Nephron progenitor cell (in vitro differentiated cells): ENCODE results near the gene ZNG1B.
"Not testable (repeated sequence)": the region's sequence is repeated elsewhere in the genome, so short reads cannot be mapped to it uniquely, and the experiment has no call there.

Experiments
- DNase-seq: peaks from one replicate; pipeline ENCODE4 v3.0.0; 2021
- H3K27ac Mint-ChIP-seq: 2 replicates; pipeline ENCODE4 v1.8.0; 2021; ENCODE audit warnings: mild to moderate bottlenecking, moderate library complexity, mixed read lengths
- H3K27me3 Mint-ChIP-seq: 2 replicates; pipeline ENCODE4 v1.8.0; 2021; ENCODE audit warnings: mild to moderate bottlenecking, low read depth, mixed read lengths; ENCODE audit not compliant: poor library complexity
- H3K36me3 Mint-ChIP-seq: 2 replicates; pipeline ENCODE4 v1.8.0; 2021; ENCODE audit warnings: low read depth, mixed read lengths
- H3K4me1 Mint-ChIP-seq: 2 replicates; pipeline ENCODE4 v1.8.0; 2021; ENCODE audit warnings: mixed read lengths
- H3K4me3 Mint-ChIP-seq: 2 replicates; pipeline ENCODE4 v1.8.0; 2021; ENCODE audit warnings: mild to moderate bottlenecking, moderate library complexity, mixed read lengths
- H3K9me3 Mint-ChIP-seq: 2 replicates; pipeline ENCODE4 v1.8.0; 2021; ENCODE audit warnings: mild to moderate bottlenecking, moderate library complexity, mixed read lengths
- TF ChIP-seq, protein P1 (sequence below): fragments of 200-600 bp; sonication (generic); IDR thresholded peaks from 2 replicates; pipeline ENCODE4 v1.5.0; 2021; ENCODE audit warnings: antibody characterized with exemption

Gene ZNG1B

DNA sequence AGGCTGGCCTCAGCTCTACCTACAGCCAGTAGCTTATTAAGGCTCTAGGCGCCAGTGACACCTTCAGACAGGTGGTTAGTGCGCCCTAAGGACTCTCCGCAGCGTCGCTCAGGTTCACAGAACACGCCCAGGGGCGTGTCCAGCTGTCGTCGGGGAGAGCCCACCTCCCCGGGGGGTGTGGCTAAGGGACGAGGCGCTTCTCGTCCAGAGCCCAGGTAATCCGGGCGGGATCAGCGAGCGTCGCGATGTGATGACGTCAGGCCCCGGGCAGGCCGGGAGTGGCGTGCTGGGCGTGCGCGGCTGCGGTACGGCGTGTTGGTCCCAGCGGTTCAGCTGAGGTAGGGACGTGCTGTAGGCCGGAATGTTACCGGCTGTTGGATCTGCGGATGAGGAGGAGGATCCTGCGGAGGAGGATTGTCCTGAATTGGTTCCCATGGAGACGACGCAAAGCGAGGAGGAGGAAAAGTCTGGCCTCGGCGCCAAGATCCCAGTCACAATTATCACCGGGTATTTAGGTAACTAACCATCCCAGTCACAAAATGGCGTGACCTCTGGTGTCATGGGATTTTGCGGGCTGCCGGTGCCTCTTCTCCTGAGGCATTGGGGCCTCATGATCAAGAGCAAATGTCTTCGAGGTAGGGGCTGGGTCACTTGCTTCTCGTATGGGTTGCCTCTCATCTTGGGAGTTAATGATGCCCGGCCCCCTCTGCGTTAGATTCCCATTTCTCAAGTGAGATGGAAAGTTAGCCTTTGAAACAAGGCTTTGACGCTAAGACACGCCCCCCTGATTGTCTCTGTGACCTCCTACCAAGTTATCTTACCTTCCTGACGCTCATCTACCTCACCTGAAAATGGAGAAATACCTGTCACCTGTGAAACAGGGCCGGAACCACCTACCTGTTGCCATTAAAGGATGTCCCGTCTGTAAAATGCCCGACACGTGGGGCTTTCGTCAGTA is at the start of gene ZNG1B:
Gene ZNG1B (plus strand): TSS at position 184 of the 958 bp plus-strand sequence. CDS start 178 bp downstream, at position 362.
- not testable (repeated sequence) for H3K4me1 Mint-ChIP-seq, H3K9me3 Mint-ChIP-seq, H3K36me3 Mint-ChIP-seq
- H3K27ac Mint-ChIP-seq = peak within 1 kb of the TSS; percentile 98
- H3K4me3 Mint-ChIP-seq = peak within 1 kb of the TSS; percentile 93
- H3K27me3 Mint-ChIP-seq = peaks cover 15% of the 10 kb centered on the region
- DNase-seq = peak; percentile 63

DNA sequence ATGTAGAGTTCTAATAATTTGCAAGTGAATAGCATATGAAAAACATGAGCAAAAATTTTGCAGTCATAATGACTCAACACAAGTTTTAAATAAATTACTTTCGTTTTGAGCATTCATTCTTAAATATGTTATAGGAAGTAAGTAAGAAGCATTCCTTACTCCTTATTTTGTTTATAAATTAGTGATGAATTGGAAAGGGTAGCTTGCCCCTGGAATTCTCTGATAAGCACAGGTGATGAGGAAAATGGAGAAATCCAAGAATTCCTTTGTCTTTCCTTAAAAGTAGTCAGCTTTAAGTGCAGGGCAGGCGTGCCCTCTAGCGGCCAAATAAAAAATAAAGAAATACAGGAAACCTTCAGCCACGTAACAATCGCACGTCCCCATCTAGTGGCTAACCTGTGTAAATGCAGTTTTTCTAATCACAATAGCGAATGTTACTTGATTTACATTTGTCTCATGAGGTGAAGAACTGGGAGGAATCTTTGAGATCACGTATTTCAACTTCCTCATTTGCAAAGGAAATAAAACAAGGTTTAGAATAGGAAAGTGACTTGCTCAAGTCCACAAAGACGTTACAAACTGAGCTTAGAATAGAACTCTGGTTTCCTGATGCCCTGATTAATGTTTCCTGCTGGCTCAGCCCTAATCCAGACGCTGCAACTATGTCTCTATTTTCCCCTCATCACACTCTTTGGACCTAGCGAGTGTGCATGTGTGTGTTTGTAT is 47.2 kb upstream of the ZNG1B start:
- Mint-ChIP-seq H3K27me3 (peaks cover 36% of the 10 kb centered on the region), H3K36me3 (peaks cover 5% of the 10 kb centered on the region), H3K4me1 (peaks cover 3% of the 10 kb centered on the region), H3K27ac (no peak overlapping the region), H3K4me3 (no peak overlapping the region), H3K9me3 (peaks cover 15% of the 10 kb centered on the region)
- TF ChIP-seq, protein P1, sequence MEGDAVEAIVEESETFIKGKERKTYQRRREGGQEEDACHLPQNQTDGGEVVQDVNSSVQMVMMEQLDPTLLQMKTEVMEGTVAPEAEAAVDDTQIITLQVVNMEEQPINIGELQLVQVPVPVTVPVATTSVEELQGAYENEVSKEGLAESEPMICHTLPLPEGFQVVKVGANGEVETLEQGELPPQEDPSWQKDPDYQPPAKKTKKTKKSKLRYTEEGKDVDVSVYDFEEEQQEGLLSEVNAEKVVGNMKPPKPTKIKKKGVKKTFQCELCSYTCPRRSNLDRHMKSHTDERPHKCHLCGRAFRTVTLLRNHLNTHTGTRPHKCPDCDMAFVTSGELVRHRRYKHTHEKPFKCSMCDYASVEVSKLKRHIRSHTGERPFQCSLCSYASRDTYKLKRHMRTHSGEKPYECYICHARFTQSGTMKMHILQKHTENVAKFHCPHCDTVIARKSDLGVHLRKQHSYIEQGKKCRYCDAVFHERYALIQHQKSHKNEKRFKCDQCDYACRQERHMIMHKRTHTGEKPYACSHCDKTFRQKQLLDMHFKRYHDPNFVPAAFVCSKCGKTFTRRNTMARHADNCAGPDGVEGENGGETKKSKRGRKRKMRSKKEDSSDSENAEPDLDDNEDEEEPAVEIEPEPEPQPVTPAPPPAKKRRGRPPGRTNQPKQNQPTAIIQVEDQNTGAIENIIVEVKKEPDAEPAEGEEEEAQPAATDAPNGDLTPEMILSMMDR = peak; percentile 100
- DNase-seq = peak; percentile 74

DNA sequence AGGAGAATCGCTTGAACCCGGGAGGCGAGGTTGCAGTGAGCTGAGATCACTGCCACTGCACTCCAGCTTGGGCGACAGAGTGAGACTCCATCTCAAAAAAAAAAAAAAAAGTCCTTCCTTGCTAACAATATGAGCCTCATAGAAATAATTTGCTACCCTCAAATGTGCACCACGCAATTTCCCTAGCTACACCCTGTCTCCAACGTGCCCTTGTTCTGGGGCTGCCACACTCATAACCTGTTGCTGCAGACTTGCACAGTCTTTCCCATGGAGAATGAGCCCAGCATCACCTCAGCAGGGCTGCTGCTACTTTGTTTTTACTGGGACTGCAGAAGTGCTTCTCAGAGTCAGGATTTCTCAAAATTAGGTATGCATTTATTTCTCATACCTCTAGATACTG is 46.4 kb upstream of the ZNG1B start:
- Mint-ChIP-seq H3K9me3 (peaks cover 18% of the 10 kb centered on the region), H3K4me1 (peaks cover 3% of the 10 kb centered on the region), H3K4me3 (no peak overlapping the region), H3K27me3 (peaks cover 28% of the 10 kb centered on the region), H3K36me3 (peaks cover 5% of the 10 kb centered on the region), H3K27ac (no peak overlapping the region)
- TF ChIP-seq, protein P1 = no peak
- DNase-seq = no peak

DNA sequence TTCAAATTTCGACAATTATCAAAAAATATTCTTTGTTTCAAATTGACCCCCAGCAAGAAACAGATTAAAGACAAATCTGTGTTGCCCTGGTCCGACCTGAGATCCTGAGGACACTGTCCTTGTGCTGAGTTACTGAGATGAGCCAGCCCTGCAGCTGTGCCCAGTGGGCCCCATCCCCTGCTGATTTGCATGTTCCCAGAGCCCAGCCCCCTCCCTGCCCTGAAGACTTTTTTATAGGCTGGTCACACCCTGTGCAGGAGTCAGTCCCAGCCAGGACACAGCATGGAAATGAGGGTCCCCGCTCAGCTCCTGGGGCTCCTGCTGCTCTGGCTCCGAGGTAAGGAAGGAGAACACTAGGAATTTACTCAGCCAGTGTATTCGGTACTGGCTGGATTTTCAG is 31.4 kb upstream of the ZNG1B start:
- peak; percentile 38 for DNase-seq
- H3K27ac Mint-ChIP-seq = no peak overlapping the region
- H3K36me3 Mint-ChIP-seq = no peaks in the 10 kb centered on the region
- TF ChIP-seq, protein P1 = no peak
- H3K4me1 Mint-ChIP-seq = peaks cover 10% of the 10 kb centered on the region
- peak overlapping the region; percentile 24 for H3K4me3 Mint-ChIP-seq
- H3K9me3 Mint-ChIP-seq = peaks cover 5% of the 10 kb centered on the region
- peaks cover 45% of the 10 kb centered on the region for H3K27me3 Mint-ChIP-seq

DNA sequence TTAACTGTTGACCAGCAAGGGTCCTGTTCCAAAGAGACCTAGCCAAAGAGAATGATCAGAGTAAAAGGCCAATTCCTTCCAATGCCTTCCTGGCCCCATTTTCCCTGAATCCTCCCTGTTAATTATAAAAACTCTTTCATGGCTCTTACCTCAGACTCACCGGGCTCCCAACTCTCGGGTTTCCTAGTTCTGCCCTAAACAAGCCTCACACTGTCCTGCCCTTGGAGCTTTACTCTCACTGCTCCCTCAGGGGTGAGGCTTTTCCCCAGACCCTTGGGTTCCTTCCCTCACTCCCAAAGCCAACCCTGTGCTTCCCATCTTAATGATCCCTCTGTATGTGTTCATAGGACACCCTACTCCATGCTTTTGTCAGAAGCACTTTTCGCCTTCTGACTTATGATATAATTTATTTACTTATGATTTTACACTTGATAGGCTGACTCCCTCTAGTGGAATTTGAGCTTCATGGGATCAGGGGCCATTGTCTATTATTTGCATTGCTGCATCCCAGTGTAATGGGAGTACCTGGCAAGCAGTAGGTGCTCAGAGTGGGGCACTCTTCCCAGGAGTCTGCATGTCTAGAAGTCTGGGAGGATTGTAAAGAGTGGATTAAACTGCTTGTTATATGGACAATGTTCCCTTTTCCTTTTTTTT is 29.9 kb upstream of the ZNG1B start:
- Mint-ChIP-seq H3K36me3 (no peaks in the 10 kb centered on the region), H3K4me1 (peaks cover 12% of the 10 kb centered on the region), H3K9me3 (no peaks in the 10 kb centered on the region), H3K27me3 (peaks cover 40% of the 10 kb centered on the region), H3K4me3 (no peak overlapping the region), H3K27ac (no peak overlapping the region)
- TF ChIP-seq, protein P1 = no peak
- no peak for DNase-seq

DNA sequence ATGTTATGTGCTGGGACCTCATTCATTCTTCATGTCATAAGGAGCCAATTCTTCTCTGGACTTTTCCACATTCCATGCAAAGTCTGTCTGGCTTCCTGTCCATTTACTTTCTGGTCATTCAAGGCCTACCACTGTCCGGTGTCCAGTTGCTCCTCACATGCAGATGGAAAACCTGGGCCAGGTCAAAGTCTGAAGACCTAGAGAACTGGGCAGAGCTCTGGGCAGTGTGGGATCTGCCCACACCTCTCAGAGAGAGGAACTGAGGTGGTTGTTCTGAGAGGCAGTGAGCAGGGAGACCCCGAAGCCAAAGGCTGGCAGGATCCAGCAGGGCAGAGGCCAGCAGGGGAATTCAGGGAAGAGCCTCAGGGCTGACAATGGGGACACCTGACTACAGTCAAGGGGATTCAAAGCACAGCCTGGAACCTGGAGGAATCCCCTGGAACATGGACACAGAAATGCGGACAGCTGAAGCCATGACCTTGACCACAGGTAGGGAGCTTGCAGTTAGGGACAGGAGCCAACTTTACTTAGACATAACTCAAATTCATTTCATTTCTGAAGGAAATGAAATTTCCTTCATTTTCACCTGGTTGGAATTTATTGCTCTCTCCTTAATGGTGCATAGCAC is 25.7 kb upstream of the ZNG1B start:
- not testable (repeated sequence) for H3K9me3 Mint-ChIP-seq

DNA sequence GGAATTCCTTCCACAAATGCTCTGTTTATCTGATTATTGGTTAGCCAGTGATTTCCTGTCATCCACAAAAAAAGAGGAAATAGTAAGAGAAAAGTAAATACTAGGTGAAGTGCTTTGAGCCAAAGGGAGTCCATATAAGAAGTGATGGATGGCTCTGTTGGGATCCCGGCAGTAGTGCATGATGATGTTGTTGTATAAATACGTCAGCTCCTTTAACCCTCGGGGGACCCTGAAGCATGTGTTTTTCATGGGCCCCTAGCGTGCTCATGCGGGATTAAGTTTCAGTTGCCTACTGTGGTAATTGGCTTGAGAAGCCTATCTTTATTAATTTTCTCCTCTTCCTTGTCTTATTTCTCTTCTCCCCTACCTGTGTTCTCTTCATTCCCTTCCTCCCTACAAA is 24.7 kb upstream of the ZNG1B start:
- Mint-ChIP-seq H3K4me1 (peaks cover 10% of the 10 kb centered on the region), H3K27me3 (peaks cover 28% of the 10 kb centered on the region)
- not testable (repeated sequence) for H3K36me3 Mint-ChIP-seq, H3K27ac Mint-ChIP-seq, H3K4me3 Mint-ChIP-seq, H3K9me3 Mint-ChIP-seq
- peak; percentile 17 for DNase-seq

More for the DNA sequence above, 25.7 kb upstream of the ZNG1B start:
- not testable (repeated sequence) for H3K36me3 Mint-ChIP-seq, DNase-seq, H3K27ac Mint-ChIP-seq, H3K4me3 Mint-ChIP-seq
- Mint-ChIP-seq H3K4me1 (peaks cover 10% of the 10 kb centered on the region), H3K27me3 (peaks cover 34% of the 10 kb centered on the region)

DNA sequence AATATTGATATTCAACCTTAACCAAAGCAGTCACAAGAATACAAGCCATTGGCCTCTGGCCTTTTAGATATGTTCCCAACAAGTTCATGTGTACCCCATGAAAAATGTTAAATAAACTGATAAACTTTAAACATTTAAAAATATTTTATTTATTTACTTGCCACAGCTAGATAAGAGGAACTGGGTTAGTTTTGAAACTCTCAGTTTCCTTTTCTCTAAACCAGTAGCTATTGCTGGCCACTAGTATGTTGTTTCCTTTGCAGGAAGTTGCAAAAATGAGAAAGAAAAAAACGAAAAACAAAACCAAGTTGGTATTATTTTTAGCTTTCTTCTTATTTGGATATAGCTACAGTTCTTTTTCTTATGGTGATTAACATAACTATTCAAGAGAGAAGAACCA is 5.7 kb upstream of the ZNG1B start:
- not testable (repeated sequence) for H3K4me3 Mint-ChIP-seq, H3K36me3 Mint-ChIP-seq, DNase-seq, H3K27ac Mint-ChIP-seq, H3K9me3 Mint-ChIP-seq, H3K4me1 Mint-ChIP-seq
- peaks cover 18% of the 10 kb centered on the region for H3K27me3 Mint-ChIP-seq

DNA sequence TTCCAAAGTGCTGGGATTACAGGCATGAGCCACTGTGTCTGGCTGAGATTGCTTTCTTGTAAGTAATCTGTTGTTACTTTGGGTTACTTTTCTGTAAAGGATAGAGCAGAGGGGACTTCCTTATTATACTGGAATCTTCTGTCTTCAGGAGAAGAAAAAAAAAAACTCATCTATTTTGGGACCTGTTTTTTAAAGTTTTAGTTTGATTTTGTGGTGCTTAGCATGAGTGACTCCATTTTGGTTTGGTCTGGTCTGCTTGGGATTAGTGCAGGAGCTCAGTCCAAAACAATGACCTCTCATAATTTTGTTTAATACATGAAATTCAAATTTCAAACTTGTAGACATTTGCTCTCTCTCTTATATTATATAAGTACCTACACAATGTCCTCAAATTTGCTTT is 4.0 kb upstream of the ZNG1B start:
- not testable (repeated sequence) for H3K36me3 Mint-ChIP-seq, H3K4me1 Mint-ChIP-seq, DNase-seq, H3K4me3 Mint-ChIP-seq, H3K9me3 Mint-ChIP-seq, H3K27ac Mint-ChIP-seq
- peaks cover 15% of the 10 kb centered on the region for H3K27me3 Mint-ChIP-seq
